ENCODE results near the gene SHOC1.

DNA sequence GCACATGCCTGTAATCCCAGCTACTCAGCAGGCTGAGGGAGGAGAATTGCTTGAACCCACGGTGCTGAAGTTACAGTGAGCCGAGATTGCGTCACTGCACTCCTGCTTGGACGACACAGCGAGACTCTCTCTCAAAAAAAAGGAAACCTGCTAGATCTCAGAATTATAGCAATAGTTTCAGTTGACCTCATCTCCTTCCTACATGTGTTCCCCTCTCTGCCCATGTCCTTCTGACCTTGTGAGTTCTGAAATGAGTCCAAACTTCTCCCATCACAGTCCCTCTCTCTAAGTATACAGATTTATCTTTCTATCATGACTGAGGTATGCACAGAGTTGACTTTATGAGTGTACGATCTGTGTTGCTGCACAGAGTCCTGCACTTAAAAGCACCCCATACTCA, 44.6 kb upstream of the SHOC1 start:
- TF ChIP-seq ELK4 (IDR thresholded peaks at IDR 0.05; ENCODE audit: borderline replicate concordance, low read depth, low read length) (no peak), ZNF148 (tag by site-specific recombination; IDR thresholded peaks at IDR 0.05; ENCODE audit: borderline replicate concordance) (no peak), YY1 (tag by site-specific recombination; IDR thresholded peaks at IDR 0.05) (no peak), ZBTB49 (tag by site-specific recombination; IDR thresholded peaks at IDR 0.05; ENCODE audit: low read depth) (no peak)
- TF ChIP-seq, protein P1, sequence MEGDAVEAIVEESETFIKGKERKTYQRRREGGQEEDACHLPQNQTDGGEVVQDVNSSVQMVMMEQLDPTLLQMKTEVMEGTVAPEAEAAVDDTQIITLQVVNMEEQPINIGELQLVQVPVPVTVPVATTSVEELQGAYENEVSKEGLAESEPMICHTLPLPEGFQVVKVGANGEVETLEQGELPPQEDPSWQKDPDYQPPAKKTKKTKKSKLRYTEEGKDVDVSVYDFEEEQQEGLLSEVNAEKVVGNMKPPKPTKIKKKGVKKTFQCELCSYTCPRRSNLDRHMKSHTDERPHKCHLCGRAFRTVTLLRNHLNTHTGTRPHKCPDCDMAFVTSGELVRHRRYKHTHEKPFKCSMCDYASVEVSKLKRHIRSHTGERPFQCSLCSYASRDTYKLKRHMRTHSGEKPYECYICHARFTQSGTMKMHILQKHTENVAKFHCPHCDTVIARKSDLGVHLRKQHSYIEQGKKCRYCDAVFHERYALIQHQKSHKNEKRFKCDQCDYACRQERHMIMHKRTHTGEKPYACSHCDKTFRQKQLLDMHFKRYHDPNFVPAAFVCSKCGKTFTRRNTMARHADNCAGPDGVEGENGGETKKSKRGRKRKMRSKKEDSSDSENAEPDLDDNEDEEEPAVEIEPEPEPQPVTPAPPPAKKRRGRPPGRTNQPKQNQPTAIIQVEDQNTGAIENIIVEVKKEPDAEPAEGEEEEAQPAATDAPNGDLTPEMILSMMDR (tag by site-specific recombination; IDR thresholded peaks at IDR 0.05) = no peak

Measured in HEK293 (cell line).